Measurements from ENCODE around the gene LSM8.
A peak's percentile ranks its signal among the peaks of the same experiment; 100 is the strongest.

The LSM8 gene

GRCh38 chr7:118179191-118179590 lies 4.8 kb upstream of the LSM8 start:
- Histone ChIP-seq H3K27me3 (ENCODE audit: insufficient read depth, low read depth) (no peaks in the 10 kb centered on the region), H3K79me2 (ENCODE audit: insufficient read depth, low read depth) (peaks cover 2% of the 10 kb centered on the region; the same call in 1 of the 2 replicates), H4K20me1 (ENCODE audit: insufficient read depth) (no peaks in the 10 kb centered on the region), H3K27ac (no peak overlapping the region), H2AFZ (ENCODE audit: low read depth) (no peak overlapping the region), H3K4me3 (IDR thresholded peaks at IDR 0.05; ENCODE audit: insufficient read depth, low read depth, low read length) (no peak overlapping the region), H3K4me1 (ENCODE audit: low read depth, poor library complexity, severe bottlenecking) (peaks cover 6% of the 10 kb centered on the region), H3K9ac (no peak overlapping the region), H3K4me2 (no peak overlapping the region), H3K36me3 (ENCODE audit: insufficient read depth) (no peaks in the 10 kb centered on the region)
- no peak for TF ChIP-seq CTCF (conservative IDR thresholded peaks at IDR 0.05; ENCODE audit: low read depth, low read length)

- Histone ChIP-seq H4K20me1 (ENCODE audit: insufficient read depth) (no peaks in the 10 kb centered on the region), H3K27ac (peak overlapping the region; percentile 85), H3K4me2 (peak overlapping the region; percentile 65), H3K9ac (peak overlapping the region; percentile 84), H3K36me3 (ENCODE audit: insufficient read depth) (peaks cover under 1% of the 10 kb centered on the region; the same call in 1 of the 2 replicates), H3K27me3 (ENCODE audit: insufficient read depth, low read depth) (no peaks in the 10 kb centered on the region), H3K4me3 (IDR thresholded peaks at IDR 0.05; ENCODE audit: insufficient read depth, low read depth, low read length) (no peak overlapping the region), H3K79me2 (ENCODE audit: insufficient read depth, low read depth) (peaks cover 38% of the 10 kb centered on the region), H3K4me1 (ENCODE audit: low read depth, poor library complexity, severe bottlenecking) (peaks cover 30% of the 10 kb centered on the region), H2AFZ (ENCODE audit: low read depth) (peak overlapping the region; percentile 57)
- TF ChIP-seq CTCF (conservative IDR thresholded peaks at IDR 0.05; ENCODE audit: low read depth, low read length) = no peak
Observed at GRCh38 chr7:118182593-118183427, 1.2 kb upstream of the LSM8 start.

- Histone ChIP-seq H3K4me3 (IDR thresholded peaks at IDR 0.05; ENCODE audit: insufficient read depth, low read depth, low read length) (no peak overlapping the region), H3K4me2 (peak overlapping the region; percentile 65), H3K4me1 (ENCODE audit: low read depth, poor library complexity, severe bottlenecking) (peaks cover 30% of the 10 kb centered on the region), H3K27me3 (ENCODE audit: insufficient read depth, low read depth) (no peaks in the 10 kb centered on the region), H3K36me3 (ENCODE audit: insufficient read depth) (peaks cover 5% of the 10 kb centered on the region; the same call in 1 of the 2 replicates), H3K9ac (peak overlapping the region; percentile 84), H2AFZ (ENCODE audit: low read depth) (peak overlapping the region; percentile 57), H3K79me2 (ENCODE audit: insufficient read depth, low read depth) (peaks cover 43% of the 10 kb centered on the region), H3K27ac (peak overlapping the region; percentile 85), H4K20me1 (ENCODE audit: insufficient read depth) (no peaks in the 10 kb centered on the region)
- TF ChIP-seq CTCF (conservative IDR thresholded peaks at IDR 0.05; ENCODE audit: low read depth, low read length) = no peak
Observed at GRCh38 chr7:118183428-118183785, 557 bp upstream of the LSM8 start.

- no peaks in the 10 kb centered on the region for H3K27me3 ChIP-seq (ENCODE audit: insufficient read depth, low read depth)
- H2AFZ ChIP-seq (ENCODE audit: low read depth) = peak overlapping the region; percentile 57
- H3K79me2 ChIP-seq (ENCODE audit: insufficient read depth, low read depth) = peaks cover 43% of the 10 kb centered on the region
- H3K36me3 ChIP-seq (ENCODE audit: insufficient read depth) = peaks cover 9% of the 10 kb centered on the region; the same call in 1 of the 2 replicates
- H3K4me2 ChIP-seq = peak overlapping the region; percentile 99
- peaks cover 30% of the 10 kb centered on the region for H3K4me1 ChIP-seq (ENCODE audit: low read depth, poor library complexity, severe bottlenecking)
- no peak overlapping the region for H3K4me3 ChIP-seq (IDR thresholded peaks at IDR 0.05; ENCODE audit: insufficient read depth, low read depth, low read length)
- no peak for TF ChIP-seq CTCF (conservative IDR thresholded peaks at IDR 0.05; ENCODE audit: low read depth, low read length)
- peak overlapping the region; percentile 84 for H3K9ac ChIP-seq
- peak overlapping the region; percentile 85 for H3K27ac ChIP-seq
- no peaks in the 10 kb centered on the region for H4K20me1 ChIP-seq (ENCODE audit: insufficient read depth)
Observed at GRCh38 chr7:118184565-118184940, 589 bp downstream of the LSM8 start.
